ENCODE data around the gene ARHGAP25.
A peak's percentile ranks its signal among the peaks of the same experiment; 100 is the strongest.

ARHGAP25 gene

DNA sequence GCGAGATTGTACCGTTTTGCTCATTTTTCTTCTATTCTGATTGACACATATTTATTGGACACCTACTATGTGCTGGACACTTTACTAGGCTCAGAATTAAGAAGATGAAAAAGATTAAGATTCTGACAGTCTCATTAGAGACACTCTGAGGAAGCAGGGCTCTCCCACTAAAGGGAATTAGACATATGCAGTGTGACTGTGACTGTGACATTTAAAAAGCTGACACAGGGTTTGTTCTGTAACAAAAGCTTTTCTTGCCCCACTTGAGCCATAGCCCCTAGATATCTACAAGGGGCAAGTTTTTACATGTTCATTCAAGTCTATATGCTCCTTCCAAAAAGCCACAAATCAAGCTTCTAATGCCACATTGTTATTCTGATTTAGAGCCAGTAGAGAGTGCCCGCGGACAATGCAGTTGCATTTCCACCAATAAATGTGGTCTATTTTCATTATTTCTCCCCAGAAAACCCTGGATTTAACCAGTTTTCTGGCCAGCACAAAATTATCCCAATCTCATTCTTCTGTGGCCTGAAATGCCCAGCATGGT lies 9.8 kb downstream of the ARHGAP25 start:
- peak in 1 of 2 donors; percentile 70 for DNase-seq

DNA sequence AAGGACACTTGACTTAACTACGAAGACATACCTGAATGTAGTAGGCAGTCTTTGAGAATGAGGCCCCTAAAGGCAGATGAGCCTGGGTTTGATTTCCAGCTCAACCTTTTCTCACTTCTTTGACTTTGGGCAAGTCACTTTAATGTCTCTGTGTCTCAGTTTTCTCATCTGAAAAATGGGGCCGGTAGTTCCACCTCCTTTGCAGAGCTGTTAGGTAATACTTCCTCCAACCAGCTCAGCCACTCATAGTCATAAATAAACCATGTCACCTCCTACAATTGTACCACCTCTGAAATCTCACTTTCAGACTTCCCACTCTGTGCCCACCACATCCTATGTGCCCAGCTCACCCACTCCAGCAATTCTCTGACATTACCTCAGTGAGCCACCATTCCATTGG lies 10.4 kb downstream of the ARHGAP25 start:
- peak in 1 of 2 donors; percentile 59 for DNase-seq

DNA sequence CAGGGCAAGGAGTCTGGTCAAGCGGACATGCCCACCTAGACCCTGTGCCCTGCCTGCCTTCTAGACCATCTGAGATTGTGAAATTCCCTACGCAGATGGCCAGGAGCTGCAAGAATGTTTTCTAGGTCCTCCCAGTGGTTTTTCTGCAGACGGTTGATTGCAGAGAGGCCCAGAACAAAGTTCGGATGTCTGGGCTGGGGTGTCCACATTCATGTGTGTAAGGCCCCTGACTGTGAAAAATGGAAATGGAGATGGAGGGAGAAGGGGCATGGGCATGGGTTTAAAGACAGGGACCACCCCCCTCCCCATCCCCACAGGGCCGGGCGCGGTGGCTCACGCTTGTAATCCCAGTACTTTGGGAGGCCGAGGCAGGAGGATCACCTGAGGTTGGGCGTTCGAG lies 11.8 kb downstream of the ARHGAP25 start:
- DNase-seq, result no peak

DNA sequence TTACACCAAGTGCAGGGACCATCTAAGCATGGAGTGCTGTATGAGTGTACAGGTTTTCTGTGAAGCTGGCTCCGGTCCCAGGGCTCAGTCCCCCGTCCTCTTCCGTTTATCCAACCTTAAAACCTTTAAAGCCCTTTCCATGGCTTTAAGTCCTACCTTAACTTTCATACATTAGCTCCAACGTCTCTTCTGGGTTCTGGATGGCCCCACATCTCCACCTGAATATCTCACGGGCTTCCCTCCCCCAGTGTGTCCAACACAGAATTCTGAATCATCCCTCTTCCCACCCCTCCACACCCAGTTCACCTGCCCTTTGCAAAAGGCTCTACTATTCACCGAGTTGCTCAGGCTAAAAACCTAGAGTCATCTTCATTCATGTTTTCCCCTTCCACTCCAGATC lies 12.8 kb downstream of the ARHGAP25 start:
- no peak for DNase-seq

DNA sequence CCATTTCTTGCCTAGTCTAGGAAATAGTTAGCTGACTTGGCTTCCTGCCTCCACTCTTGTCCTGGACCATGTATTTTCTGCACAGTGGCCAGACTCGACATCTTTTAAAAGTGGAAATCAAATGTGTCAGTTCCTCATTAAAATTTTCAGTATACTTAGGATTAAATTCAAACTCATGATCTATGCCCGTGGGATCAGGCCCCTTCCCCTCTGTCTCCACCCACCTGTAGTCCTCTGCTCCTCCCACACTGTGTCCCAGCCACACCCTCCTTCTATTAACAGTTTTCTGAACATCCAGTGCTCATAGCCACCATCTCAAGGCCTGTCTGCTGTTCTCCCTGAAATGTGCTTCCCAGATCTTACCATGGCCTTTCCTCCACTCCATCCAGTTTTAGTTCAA lies 13.3 kb downstream of the ARHGAP25 start:
- DNase-seq, result no peak

DNA sequence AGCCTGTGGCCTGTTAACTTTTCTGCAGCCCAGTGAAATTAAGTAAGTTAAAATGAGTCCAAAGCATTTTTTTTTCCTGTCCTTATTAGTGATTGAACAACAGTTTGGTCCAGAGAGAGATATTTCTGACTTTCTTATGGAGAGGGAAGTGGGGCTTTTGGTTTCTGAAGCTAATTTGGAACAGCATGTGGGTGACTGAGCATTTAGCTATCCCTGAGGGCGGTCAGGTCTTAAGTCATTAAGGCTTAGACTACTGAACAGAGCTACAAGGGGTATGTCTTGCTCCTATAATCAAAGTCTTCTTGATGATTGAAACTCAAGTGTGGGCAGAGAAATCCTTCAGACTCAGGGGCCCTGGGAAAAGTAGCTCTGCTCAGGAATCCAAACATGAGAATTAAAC lies 14.0 kb downstream of the ARHGAP25 start:
- peak in 1 of 2 donors; percentile 56 for DNase-seq

DNA sequence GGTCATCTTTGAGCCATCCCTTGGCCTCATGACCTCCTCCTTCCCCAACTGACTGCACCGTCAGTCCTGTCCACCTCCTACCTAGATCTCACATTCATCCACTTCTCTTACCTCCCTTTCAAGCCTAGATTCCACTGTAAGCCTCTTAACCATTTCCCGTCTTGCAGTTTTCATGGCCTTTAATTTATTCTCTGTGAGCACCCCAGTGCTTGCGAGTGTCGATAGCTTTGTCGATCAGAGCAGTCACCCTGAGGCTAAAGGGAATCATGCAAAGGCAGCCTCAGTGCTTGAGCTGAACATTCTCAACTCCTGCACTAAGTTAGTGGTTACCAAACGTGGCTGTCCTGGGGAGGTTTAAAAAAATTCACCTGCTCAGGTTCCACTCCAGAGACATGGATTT lies 14.7 kb downstream of the ARHGAP25 start:
- no peak for DNase-seq

DNA sequence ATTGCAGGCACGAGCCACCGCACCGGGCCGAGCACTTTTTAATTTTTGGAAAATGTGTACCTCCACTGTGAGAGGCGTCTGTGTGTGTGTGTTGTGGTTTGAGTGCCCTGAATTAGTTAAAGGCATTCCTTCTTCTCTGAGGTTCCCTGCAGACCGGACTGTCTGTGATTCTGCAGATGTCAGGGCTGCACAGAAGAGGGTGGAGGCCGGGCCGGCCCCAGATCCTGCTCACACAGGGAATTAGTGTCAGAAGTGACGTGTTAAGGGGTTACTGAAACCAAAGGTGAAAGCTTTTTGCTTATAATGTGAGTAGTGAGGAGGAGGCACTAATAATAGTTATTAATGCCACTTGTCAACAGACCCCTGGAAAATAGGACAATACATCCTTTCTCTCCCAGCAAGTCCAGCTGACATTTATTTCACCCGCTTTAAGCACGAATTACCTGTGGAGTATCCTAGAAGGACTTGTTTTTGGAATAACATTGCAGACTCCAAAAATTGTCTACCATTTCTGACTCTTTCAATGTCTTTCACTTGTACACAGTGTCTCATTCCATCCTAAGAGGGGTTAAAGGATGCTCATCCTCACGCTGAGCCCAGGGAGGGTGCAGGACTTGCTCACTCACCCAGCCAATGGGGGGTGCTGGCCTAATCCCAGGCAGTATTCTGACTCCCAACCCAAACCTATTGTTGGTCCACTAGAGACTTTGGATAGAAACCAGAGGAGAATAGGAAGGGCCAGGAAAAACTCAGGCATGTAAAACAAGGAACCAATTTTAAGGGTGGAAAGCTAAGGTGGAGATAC lies 16.2 kb downstream of the ARHGAP25 start:
- no peak for DNase-seq

DNA sequence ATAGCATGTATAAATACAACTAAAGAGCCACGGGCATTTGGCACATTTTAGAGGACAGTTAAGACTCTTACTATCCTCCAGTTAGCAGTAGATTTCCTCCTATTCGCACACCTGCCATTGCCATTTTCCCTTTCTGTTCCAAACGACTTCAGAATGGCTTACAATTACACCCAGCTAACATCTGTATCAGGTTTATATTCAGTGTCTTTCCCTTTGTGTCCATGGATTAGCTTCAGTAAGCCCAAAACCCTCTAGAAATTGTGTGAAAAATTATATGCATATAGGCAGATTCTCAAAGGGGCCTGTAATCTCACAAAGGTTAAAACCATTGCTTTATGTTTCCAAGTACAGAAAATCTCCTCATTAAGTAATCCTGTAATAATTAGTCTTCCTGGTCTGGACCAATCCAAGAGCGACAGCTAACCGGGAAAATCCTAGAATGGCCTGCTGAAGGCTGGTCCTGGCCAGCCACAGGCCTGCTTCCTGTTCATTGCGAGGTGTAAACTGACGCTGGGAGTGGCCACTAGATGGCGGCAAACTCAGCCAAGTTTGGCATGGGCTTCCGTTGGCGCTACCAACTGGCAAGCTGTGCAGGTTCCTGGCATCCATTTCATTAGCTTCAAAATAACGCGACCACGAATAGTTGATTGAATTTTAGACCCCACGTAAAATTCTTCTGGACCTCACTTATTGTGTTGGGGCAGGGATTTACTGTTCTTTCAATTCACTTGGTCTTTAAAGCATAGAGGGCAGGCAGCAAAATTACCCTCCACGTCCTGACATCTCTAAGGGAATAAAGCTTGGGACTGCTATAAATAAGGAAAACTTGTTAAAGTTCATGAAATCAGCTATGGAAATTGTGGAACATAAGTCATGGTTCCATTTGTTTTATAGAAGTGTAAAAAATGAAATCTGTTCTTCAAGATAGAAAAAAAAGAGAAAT lies 17.1 kb downstream of the ARHGAP25 start:
- peak; percentile 91 to 99 for DNase-seq

DNA sequence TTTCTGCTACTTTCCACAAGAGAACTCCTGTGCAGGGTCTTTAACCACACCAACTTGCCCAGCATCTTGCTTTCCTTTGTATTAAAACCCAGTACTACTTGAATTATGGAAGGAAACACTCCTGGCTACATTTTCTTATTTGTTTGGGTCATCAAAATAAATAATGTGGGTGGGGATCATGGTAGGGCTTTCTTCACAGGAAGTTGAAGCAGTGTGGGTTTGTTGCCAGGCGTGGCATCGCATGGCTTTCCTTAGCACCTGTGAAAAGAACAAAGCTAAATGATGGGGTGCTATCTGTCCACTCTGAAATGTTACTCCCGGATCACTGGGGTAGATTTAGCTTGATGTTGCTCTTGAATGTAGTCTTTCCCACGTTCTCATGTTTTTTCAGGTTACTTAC lies 18.7 kb downstream of the ARHGAP25 start:
- no peak for DNase-seq

DNA sequence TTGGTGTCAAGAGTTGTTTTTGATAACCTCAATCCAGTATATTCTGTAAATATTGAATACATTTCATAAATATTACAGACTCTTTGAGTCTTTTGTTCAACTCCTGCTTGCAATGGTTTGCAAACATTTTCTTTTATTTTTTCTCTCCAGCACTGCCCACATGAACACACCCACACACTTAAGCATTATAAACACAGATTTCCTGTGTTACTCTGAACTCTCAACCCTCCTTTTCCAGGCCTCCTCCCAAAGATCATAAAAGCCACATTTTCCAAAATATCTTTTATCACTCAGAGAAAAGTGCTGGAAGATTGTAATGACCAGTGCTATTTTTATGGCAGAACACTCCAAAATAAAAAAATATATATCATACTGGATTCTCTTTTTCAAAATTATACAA lies 20.5 kb downstream of the ARHGAP25 start:
- no peak for DNase-seq

DNA sequence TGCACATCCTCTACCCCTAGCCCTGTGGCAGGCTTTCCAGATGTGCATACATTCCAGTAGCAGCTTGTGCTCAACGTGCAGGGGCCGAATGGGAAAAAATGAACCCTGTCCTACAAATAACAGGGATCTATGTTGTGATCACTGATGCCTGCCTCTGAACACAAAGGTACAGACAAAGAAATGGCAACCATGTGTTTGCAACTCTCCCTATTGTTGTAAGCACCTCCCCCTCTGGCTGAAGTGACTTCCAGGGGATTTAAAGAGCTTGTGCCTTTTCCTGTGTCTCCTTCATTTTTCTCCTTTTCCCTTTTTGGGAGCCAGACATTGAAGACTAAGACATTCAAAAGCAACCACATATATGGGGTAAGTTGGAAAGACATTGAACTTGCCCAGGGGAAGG lies 21.6 kb downstream of the ARHGAP25 start:
- no peak for DNase-seq

DNA sequence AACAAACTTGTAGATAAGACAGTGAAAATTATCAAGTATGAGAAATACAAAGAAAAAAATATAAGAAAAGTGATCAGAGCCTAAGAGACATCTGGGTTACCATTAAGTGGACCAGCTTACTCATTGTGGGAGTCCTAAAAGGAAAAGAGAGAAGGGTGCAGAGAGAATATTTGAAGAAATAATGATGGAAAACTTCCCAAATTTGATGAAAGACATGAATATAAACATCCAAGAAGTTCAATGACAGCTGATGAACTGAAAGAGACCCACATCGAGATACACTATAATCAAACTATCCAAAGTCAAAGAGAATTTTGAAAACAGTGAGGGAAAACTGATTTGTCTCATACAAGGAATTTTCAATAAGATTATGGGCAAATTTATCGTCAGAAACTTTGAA lies 22.5 kb downstream of the ARHGAP25 start:
- no peak for DNase-seq

DNA sequence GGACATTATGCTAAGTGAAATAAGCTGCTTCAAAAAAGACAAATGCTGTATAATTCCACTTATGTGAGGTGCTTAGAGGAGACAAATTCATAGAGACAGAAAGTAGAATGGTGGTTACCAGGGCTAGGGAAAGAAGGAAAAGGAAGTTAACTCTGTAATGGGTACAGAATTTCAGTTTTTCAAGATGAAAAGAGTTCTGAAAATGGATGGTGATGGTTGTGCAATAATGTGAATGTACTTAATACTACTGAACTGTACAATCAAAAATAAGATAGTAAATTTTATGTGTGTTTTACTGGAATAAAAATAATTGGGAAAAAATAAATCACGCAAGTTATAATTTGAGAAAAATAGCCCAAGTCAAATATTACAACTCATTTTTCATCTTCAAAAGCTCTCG lies 27.5 kb downstream of the ARHGAP25 start:
- DNase-seq, result no peak

DNA sequence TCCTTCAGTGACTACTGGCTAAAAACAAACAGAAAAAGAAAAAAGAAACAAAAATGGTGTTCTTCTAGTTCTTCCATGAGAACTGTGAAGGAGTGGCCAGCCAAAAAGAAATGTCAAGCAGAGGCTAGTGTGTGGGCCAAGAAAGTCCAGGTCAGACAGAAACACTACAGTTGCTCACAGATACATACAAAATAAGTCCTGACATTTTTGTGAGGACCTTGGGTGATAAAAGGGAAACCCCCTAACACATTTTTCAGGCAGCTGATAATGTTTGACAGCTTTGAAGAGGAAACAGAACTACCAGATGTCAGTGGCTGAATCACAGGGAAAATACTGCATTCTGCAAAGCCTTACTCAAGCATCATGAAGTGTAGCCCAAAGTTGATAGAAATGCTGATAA lies 28.1 kb downstream of the ARHGAP25 start:
- peak; percentile 83 to 93 for DNase-seq

DNA sequence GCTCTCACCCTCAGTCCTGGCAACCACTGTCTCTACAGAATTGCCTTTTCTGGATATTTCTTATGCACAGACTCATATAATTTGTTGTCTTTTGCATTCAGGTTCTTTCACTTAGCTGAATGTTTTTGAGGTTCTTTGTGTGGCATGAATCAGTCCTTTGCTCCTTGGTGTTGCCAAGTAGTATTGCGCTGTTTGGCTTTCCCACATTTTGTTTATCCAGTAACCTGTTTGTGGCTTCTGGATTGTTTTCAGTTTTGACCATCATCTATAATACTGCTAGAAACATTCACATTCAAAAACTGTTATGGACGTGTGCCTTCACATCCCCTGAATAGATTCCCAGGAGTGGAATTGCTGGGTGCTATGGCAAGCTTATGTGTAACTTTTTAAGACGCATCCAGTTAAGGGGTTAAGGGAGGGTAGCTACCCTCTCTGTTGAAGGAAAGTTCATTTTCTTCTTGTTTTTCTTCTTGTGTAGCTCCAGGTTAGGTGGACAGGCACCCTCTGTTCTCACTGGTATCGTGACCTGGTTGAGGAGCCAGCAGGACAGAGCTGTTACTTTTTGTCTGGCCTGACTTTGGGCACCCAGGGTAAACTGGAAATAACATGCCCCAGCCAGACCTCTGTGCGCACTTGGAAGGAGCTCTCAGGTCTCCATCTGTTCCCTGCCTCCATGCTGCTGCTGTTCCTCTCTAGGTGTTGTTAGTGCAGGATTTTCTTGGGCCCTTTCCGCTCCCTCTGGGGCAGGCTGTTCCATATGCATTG lies 29.6 kb downstream of the ARHGAP25 start:
- no peak for DNase-seq

DNA sequence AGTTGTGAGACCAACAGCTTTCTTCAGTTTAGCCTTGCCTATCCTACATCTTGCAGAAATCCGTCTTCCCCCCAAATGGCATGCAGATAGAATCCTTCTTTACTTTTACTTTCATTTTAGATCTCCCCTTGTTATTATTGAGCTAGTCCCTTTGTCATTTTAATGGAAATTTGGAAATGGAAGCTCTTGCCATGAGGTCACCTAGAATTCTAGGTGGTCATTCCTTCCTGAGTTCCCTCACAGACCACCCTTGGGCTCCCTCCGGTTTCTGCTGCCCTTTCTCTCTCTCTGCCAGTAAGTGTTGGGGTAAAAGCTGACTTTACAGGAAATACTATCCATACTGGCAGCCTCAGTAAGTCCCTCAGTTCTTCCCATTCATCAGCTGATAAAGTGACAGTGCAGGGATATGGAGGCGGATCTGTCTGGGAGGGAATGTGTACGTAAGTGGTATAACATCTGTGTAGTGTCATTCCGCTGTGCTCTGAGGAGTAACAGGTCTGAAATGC lies 30.2 kb downstream of the ARHGAP25 start:
- no peak for DNase-seq

DNA sequence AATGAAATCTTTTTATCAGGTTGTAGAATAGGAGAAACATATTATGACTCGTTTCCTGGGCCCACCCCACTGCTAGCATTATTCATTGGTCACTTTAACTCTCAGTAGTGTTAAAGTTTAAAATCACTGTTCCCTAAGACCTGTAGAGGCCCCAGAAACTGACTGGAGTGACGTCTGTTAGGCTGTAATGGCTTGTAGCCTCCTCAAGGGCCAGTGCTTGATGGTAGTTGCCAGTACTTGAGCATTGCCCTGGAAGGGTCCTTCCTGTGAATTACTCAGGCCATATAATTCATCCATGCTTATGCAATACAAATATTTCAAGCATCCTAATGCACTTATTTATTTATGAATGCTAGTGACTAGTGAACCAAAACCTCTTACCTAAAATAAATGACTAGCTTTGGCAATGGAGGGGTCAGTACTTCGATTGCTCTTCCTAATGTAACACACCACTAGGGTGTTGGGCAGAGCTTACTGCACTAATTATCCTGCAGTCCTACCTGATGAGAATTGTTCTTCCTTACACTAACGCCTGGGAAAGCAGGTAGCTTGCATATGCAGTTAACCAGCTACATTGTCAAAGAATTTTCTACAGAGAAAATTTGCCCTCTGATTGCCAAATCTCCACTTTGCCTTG lies 31.2 kb downstream of the ARHGAP25 start:
- DNase-seq, result no peak

DNA sequence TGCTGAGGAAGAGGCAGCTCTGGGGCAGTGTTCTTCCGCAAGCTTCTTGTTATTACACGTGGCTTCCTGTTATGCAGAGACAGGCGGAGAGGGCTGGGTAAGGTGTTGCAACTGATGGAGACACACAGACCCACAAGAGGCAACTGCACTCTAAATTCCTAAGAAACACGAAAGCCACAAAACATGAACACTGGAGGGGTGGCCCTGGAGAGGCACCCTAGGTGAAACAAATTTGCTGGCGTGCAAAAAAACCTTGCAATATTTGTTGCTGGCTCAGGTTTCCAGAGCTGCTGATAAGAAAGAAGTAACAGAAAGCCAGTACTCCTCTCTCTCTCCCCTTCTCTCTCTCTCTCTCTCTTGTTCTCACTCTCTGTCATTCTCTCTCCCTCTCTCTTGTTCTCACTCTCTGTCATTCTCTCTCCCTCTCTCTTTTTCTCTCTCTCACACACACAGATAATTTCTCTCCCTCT lies 31.8 kb downstream of the ARHGAP25 start:
- DNase-seq, result peak; percentile 84 to 91

DNA sequence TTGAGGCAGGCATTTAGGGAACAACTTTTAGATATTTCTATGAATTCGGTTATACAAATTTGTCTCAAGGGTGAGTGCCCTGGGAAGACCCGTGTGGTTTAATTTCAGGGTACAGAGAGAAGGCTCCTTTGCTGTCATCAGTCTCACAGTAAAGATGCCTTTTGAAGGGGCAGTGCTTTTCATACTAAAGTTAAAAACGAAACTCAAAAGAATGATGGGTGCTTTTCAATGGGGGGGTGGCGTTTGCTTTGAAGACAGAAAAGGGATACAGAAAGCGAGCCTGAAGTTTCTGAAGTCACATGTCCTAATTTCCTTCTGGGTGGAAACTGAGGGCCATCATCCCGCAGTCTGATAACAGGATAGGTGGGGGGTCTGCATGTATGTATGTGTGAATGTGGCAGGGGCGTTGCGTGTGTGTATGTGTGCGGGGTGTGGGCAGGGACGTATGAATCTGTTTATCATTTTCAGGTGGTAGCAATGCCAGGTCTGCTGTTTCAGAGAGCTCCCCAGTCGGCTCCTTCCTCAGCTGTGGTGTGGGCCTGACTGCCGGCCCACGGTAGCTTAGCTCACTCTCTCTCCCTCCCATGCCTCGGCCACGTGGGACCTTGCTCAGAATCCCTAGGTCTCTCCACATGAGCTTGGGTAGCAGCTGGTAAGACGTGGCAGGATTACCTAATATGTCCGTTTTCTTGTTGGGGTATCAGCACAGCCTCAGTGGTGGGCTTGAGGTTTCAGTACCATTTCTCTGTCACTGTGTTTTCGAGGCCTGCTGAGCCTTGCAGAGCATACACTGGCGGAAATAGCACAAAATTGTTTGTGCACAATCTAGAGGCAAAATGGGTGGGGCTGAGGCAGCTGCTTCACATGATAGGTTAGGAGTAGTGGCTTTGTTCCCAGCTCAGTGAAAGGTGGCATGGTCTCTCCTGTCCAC lies 32.7 kb downstream of the ARHGAP25 start:
- DNase-seq, result peak in 1 of 2 donors; percentile 76

DNA sequence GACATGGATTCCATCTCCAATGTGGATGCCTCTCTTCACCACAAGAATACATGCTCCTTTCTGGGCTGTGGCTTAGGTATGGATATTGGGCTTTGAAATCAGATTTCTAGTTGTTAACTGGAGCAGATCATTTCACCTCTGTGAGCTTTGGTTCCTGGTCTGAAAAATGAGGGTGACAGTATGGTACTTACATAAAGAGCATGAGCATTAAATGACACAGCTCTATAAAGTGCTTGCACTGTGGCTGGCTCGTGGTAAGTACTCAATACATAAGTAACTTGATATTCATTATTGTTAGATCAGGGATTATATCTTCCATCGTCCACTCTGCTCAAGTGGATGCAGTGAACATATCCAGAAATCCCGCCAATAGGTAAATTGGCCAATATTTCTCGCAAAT lies 33.4 kb downstream of the ARHGAP25 start:
- no peak for DNase-seq
